Naive thymus-derived CD4-positive, alpha-beta T cell (primary cell): ENCODE data around the gene PCCA. TPM values are rescaled to one million over a fixed set of nuclear protein-coding genes. Genes with fewer than 3 reads are reported as not detected.
"Not testable (repeated sequence)": the region's sequence is repeated elsewhere in the genome, so short reads cannot be mapped to it uniquely, and the experiment has no call there.

Experiments
- ATAC-seq: fragments of 150-1000 bp; cut with Tn5 transposase; 2 replicates; pipeline ENCODE4 v1.10.0; 2021; ENCODE audit warnings: mild to moderate bottlenecking, moderate library complexity
- CTCF ChIA-PET: fragments of 350-600 bp; sonication (Branson Sonifier 250); formaldehyde crosslinking; loops from one replicate; lab custom pipeline; 2021; ENCODE audit warnings: antibody characterized with exemption; lab: Charles Lee
- POLR2A ChIA-PET: fragments of 350-600 bp; sonication (Branson Sonifier 250); formaldehyde crosslinking; loops from one replicate; lab custom pipeline; 2021; ENCODE audit warnings: antibody characterized with exemption, inconsistent platforms; lab: Charles Lee
- DNase-seq, 9 donors: peaks; one replicate each; pipeline versions ENCODE4 v3.0.0 to v3.0.0-alpha.2; 2020 to 2022; ENCODE audit warnings: mixed read lengths in 1 of 9
- H3K27ac ChIP-seq: one replicate; pipeline ENCODE4 v1.7.0; 2013; ENCODE audit warnings: mild to moderate bottlenecking, low read depth, low read length, moderate library complexity
- H3K27me3 ChIP-seq, 2 donors: one replicate each; pipeline ENCODE4 v1.7.0; 2013; ENCODE audit warnings: low read length in 2 of 2, mild to moderate bottlenecking in 2 of 2, moderate library complexity in 2 of 2; ENCODE audit not compliant: control insufficient read depth in 2 of 2, insufficient read depth in 2 of 2
- H3K36me3 ChIP-seq, 3 experiments: 1 replicate in 2 of 3; 2 replicates in 1 of 3; pipeline ENCODE4 v1.7.0; 2013; ENCODE audit warnings: low read length in 3 of 3, mild to moderate bottlenecking in 3 of 3, moderate library complexity in 1 of 3; ENCODE audit not compliant: insufficient read depth in 3 of 3, control insufficient read depth in 2 of 3
- H3K4me1 ChIP-seq, 2 donors: one replicate each; pipeline ENCODE4 v1.7.0; 2013; ENCODE audit warnings: low read length in 2 of 2, mild to moderate bottlenecking in 2 of 2, moderate library complexity in 1 of 2; ENCODE audit not compliant: control insufficient read depth in 2 of 2, insufficient read depth in 2 of 2
- H3K4me3 ChIP-seq: 2 replicates; pipeline ENCODE4 v1.7.0; 2013; ENCODE audit warnings: mild to moderate bottlenecking, low read length
- H3K9me3 ChIP-seq, 3 experiments: 1 replicate in 2 of 3; 2 replicates in 1 of 3; pipeline ENCODE4 v1.7.0; 2013; ENCODE audit warnings: low read length in 3 of 3; ENCODE audit not compliant: control insufficient read depth in 2 of 3
- H3K27ac Mint-ChIP-seq, 9 donors: one replicate each; pipeline ENCODE4 v1.8.0; 2020 to 2022; ENCODE audit warnings: mixed read lengths in 9 of 9, mild to moderate bottlenecking in 8 of 9, moderate library complexity in 5 of 9, inconsistent platforms in 2 of 9
- H3K27me3 Mint-ChIP-seq, 5 donors: one replicate each; pipeline ENCODE4 v1.8.0; 2021 to 2022; ENCODE audit warnings: mixed read lengths in 5 of 5, mild to moderate bottlenecking in 1 of 5
- H3K36me3 Mint-ChIP-seq, 5 donors: one replicate each; pipeline ENCODE4 v1.8.0; 2020 to 2022; ENCODE audit warnings: mixed read lengths in 5 of 5, mild to moderate bottlenecking in 3 of 5, inconsistent platforms in 1 of 5
- H3K4me1 Mint-ChIP-seq, 7 donors: one replicate each; pipeline ENCODE4 v1.8.0; 2020 to 2022; ENCODE audit warnings: mixed read lengths in 7 of 7, mild to moderate bottlenecking in 3 of 7, inconsistent platforms in 1 of 7
- H3K4me3 Mint-ChIP-seq, 10 donors: one replicate each; pipeline ENCODE4 v1.8.0; 2020 to 2022; ENCODE audit warnings: mild to moderate bottlenecking in 10 of 10, mixed read lengths in 10 of 10, moderate library complexity in 6 of 10, inconsistent platforms in 2 of 10
- H3K9me3 Mint-ChIP-seq, 11 donors: one replicate each; pipeline ENCODE4 v1.8.0; 2020 to 2022; ENCODE audit warnings: mixed read lengths in 11 of 11, mild to moderate bottlenecking in 4 of 11, inconsistent platforms in 1 of 11, moderate library complexity in 1 of 11
- intact Hi-C, 2 donors: fragments of 100-400 bp; cut with micrococcal nuclease; formaldehyde crosslinking; loops; one replicate each; pipeline ENCODE4 v1.15.1; 2023
- polyA plus RNA-seq, 2 donors: library from polyadenylated mRNA; unstranded; fragments of 300-500 nt; fragmentation: Illumina TruSeq; gene quantifications; one replicate each; pipeline ENCODE4 v1.2.3, GENCODE V29; 2021
- total RNA-seq, 6 experiments: library from RNA in 5 of 6; stranded (reverse) in 5 of 6; gene quantifications; 1 replicate in 5 of 6; 2 replicates in 1 of 6; pipeline ENCODE4 v1.2.3 and lab custom pipeline; 2021 to 2026

The PCCA gene
- total and polyA plus RNA-seq, 7 experiments from 2014 or later: 7.3 to 14.6 (median 11.3) TPM

DNA sequence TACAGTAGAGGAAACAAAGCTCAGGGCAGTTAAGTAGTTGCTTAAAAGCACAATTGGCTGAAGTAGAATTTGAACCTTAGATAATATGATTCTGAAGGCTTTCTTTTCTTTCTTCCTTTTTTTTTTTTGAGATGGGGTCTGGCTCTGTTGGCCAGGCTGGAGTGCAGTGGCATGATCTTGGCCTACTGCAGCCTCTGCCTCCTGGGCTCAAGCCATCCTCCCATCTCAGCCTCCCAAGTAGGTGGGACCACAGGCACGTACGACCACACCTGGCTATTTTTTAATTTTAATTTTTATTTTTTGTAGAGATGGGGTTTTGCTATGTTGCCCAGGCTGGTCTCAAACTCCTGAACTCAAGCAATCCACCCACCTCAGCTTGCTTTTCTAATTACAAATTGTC, 3.4 kb downstream of the PCCA start:
- H3K4me3 Mint-ChIP-seq, H3K27ac Mint-ChIP-seq, H3K4me3 ChIP-seq, H3K9me3 ChIP-seq, H3K9me3 Mint-ChIP-seq, H3K36me3 ChIP-seq, ATAC-seq, H3K27ac ChIP-seq, DNase-seq, POLR2A ChIA-PET, H3K27me3 ChIP-seq, intact Hi-C loops, H3K27me3 Mint-ChIP-seq: not testable (repeated sequence)
- H3K36me3 Mint-ChIP-seq: peaks cover 5 to 16% (median 13%) of the 10 kb centered on the region in 5 donors
- H3K4me1 ChIP-seq: peaks cover 0 to 19% of the 10 kb centered on the region in 2 donors
- CTCF ChIA-PET: interaction anchor here (0.5 kb wide), 1 partner anchor 143 kb away, joined by 3 read pairs; no protein-coding TSS in a partner anchor
- peaks cover 24 to 51% (median 33%) of the 10 kb centered on the region in 7 donors for H3K4me1 Mint-ChIP-seq

DNA sequence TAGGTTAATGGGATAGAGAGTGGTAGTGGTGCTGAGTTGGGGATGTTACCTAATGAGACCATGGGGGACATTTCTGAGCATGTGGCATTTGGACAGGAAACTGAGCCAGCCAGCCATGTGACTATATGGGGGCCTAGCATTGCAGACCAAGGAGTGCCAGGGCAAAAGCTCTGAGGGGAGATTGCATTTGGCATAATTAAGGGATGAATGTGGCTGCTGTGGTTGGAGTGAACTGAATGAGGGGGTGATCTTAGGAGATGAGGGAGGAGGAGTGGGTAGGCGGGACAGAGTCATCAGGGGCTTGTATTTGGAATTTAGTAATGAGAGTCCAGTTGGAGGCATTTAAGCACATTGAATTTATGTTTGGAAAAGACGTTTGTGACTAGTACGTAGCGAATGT, 6.6 kb downstream of the PCCA start:
- Mint-ChIP-seq H3K36me3 (peaks cover 5 to 22% (median 17%) of the 10 kb centered on the region in 5 donors), H3K9me3 (peaks cover 0 to 3% (median 0%) of the 10 kb centered on the region in 11 donors), H3K4me1 (peaks cover 8 to 51% (median 27%) of the 10 kb centered on the region in 7 donors), H3K27me3 (peaks cover 0 to 5% (median 0%) of the 10 kb centered on the region in 5 donors), H3K4me3 (no peak overlapping the region), H3K27ac (no peak overlapping the region)
- H3K9me3 ChIP-seq: no peaks in the 10 kb centered on the region
- ChIA-PET POLR2A (no interaction called here), CTCF (no interaction called here)
- no peak overlapping the region for H3K4me3 ChIP-seq
- no peaks in the 10 kb centered on the region for H3K36me3 ChIP-seq
- peaks cover 0 to 11% of the 10 kb centered on the region in 2 donors for H3K4me1 ChIP-seq
- no peak overlapping the region for H3K27ac ChIP-seq
- H3K27me3 ChIP-seq: no peaks in the 10 kb centered on the region
- ATAC-seq (no peak), DNase-seq (no peak)
- intact Hi-C loops: no loop called here

DNA sequence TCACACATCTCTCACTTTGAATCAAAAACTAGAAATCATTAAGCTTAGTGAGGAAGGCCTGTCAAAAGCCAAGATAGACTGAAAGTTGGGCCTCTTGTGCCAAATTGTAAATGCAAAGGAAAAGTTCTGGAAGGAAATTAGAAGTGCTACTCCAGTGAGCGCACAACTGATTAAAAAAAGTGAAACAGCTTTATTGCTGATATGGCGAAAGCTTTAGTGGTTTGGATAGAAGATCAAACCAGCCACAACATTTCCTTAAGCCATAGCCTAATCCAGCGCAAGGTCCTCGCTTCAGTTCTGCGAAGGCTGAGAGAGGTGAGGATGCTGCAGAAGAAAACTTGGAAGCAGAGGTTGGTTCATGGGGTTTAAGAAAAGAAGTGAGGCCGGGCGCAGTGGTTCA, 7.6 kb downstream of the PCCA start:
- H3K36me3 ChIP-seq: no peaks in the 10 kb centered on the region
- H3K27ac ChIP-seq: no peak overlapping the region
- ChIA-PET POLR2A (no interaction called here), CTCF (no interaction called here)
- peaks cover 0 to 41% (median 23%) of the 10 kb centered on the region in 7 donors for H3K4me1 Mint-ChIP-seq
- intact Hi-C loops: no loop called here
- peaks cover 0 to under 1% of the 10 kb centered on the region in 2 donors for H3K4me1 ChIP-seq
- peaks cover 0 to 5% (median 0%) of the 10 kb centered on the region in 5 donors for H3K27me3 Mint-ChIP-seq
- no peak overlapping the region for H3K27ac Mint-ChIP-seq
- H3K4me3 ChIP-seq: no peak overlapping the region
- ATAC-seq (no peak), DNase-seq (no peak)
- no peaks in the 10 kb centered on the region for H3K9me3 ChIP-seq
- peaks cover 5 to 24% (median 17%) of the 10 kb centered on the region in 5 donors for H3K36me3 Mint-ChIP-seq
- peaks cover 0 to 3% (median 0%) of the 10 kb centered on the region in 11 donors for H3K9me3 Mint-ChIP-seq
- H3K27me3 ChIP-seq: no peaks in the 10 kb centered on the region
- no peak overlapping the region for H3K4me3 Mint-ChIP-seq

DNA sequence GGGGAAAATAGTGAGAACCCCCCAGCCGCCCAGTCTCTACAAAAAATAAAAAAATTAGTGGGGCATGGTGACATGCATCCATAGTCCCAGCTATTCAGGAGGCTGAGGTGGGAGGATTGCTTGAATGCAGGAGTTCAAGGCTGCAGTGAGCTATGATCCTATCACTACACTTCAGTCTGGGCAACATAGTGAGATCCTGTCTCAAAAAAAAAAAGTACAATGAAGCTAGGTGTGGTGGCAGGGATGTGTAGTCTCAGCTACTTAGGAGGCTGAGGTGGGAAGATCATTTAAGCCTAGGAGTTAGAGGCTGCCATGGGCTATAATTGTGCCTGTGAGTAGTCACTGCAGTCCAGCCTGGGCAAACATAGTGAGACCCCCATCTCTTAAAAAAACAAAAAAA, 8.9 kb downstream of the PCCA start:
- ChIA-PET CTCF (no interaction called here), POLR2A (no interaction called here)
- Mint-ChIP-seq H3K4me1 (peaks cover 0 to 35% (median 21%) of the 10 kb centered on the region in 7 donors), H3K9me3 (peaks cover 0 to 3% (median 0%) of the 10 kb centered on the region in 11 donors), H3K4me3 (no peak overlapping the region), H3K27me3 (peaks cover 0 to 4% (median 0%) of the 10 kb centered on the region in 5 donors), H3K36me3 (peaks cover 9 to 29% (median 26%) of the 10 kb centered on the region in 5 donors), H3K27ac (no peak overlapping the region)
- ATAC-seq (no peak), DNase-seq (no peak)
- Histone ChIP-seq H3K9me3 (no peaks in the 10 kb centered on the region), H3K27me3 (no peaks in the 10 kb centered on the region), H3K4me3 (no peak overlapping the region), H3K4me1 (no peaks in the 10 kb centered on the region), H3K36me3 (no peaks in the 10 kb centered on the region), H3K27ac (no peak overlapping the region)
- intact Hi-C loops: no loop called here

DNA sequence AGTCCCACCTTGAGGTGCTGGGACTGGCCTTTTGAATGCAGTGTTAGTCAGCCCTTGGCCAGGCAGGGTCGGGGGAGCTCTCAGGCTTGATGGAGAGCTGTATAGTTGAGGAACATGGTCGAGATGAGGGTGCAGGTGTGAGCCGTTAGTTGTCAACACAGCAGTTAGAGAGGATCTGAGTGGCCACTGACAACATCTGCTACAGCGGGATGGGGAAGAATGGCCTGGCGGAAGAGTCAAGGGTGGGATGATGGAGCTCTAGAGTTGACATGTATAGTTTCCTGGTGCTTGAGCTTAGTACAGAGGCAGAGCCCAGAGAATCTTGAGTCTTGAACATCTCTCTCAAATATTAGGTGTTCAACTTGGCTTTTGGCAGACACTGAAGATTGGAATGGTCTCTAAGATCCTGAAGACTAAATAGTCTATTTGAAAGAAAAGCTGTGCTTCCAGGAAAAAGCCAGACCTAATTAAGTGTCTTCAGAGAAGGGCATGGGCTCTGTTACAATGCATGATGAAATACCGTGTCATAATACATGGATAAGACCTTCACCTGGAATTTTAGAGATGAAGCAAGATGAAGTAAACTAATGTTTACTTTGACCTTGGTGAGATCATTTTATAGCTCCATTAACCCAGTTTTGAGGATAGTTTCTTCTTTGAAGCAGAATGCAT, 9.7 kb downstream of the PCCA start:
- Histone ChIP-seq H3K36me3 (no peaks in the 10 kb centered on the region), H3K4me1 (no peaks in the 10 kb centered on the region), H3K9me3 (no peaks in the 10 kb centered on the region), H3K4me3 (no peak overlapping the region), H3K27ac (no peak overlapping the region), H3K27me3 (no peaks in the 10 kb centered on the region)
- Mint-ChIP-seq H3K4me3 (no peak overlapping the region), H3K27ac (no peak overlapping the region), H3K4me1 (peaks cover 0 to 29% (median 15%) of the 10 kb centered on the region in 7 donors), H3K36me3 (peaks cover 9 to 24% (median 20%) of the 10 kb centered on the region in 5 donors), H3K9me3 (peaks cover 0 to 3% (median 0%) of the 10 kb centered on the region in 11 donors), H3K27me3 (no peaks in the 10 kb centered on the region)
- ChIA-PET CTCF (no interaction called here), POLR2A (no interaction called here)
- DNase-seq (no peak), ATAC-seq (no peak)
- intact Hi-C loops: no loop called here

DNA sequence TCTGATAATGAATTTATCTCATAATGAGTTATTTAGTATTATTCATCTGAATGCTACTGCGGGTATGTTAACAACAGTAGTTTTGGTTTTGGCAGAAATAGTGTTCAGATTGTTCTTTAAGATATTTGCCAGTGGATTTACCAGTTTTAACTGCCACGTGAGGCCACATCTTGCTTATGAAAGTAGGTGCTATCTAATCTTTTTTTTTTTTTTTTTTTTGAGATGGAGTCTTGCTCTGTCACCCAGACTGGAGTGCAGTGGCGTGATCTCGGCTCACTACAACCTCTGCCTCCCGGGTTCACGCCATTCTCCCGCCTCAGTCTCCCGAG, 10.2 kb downstream of the PCCA start:
- H3K27ac ChIP-seq, DNase-seq, CTCF ChIA-PET, H3K27ac Mint-ChIP-seq, H3K27me3 ChIP-seq, H3K4me1 ChIP-seq, H3K9me3 ChIP-seq, H3K4me3 Mint-ChIP-seq, ATAC-seq, H3K27me3 Mint-ChIP-seq, POLR2A ChIA-PET, H3K36me3 ChIP-seq, H3K4me3 ChIP-seq, H3K9me3 Mint-ChIP-seq, intact Hi-C loops: not testable (repeated sequence)
- peaks cover 9 to 28% (median 25%) of the 10 kb centered on the region in 5 donors for H3K36me3 Mint-ChIP-seq
- H3K4me1 Mint-ChIP-seq: peaks cover 0 to 29% (median 16%) of the 10 kb centered on the region in 7 donors
